ENCODE results near the gene FOXK1.

GRCh38 chr7:4790516-4790991 lies 108.5 kb downstream of the FOXK1 start:
- TF ChIP-seq EZH2 (IDR thresholded peaks at IDR 0.05) (no peak), POLR2AphosphoS5 (IDR thresholded peaks at IDR 0.05; ENCODE audit: borderline replicate concordance, low read depth, low read length) (no peak)
